ENCODE data around the gene SEZ6L.

- no peak for TF ChIP-seq POLR2A (IDR thresholded peaks at IDR 0.05; ENCODE audit: low read depth)
- no peak for TF ChIP-seq CTCF (IDR thresholded peaks at IDR 0.05)
- no peak for TF ChIP-seq EP300 (IDR thresholded peaks at IDR 0.05)
Measured at GRCh38 chr22:26215736-26216135, 46.5 kb downstream of the SEZ6L start.
